Mammary epithelial cell (primary cell): ENCODE results near the gene OR5J2.

Experiments used
- EZH2 ChIP-seq: IDR thresholded peaks from 2 replicates; pipeline ENCODE4 v1.6.1; 2012; ENCODE audit warnings: low read length, inconsistent platforms, borderline replicate concordance
- TF ChIP-seq, protein P1 (sequence below), 2 donors: IDR thresholded peaks in 1 of 2; conservative IDR thresholded peaks in 1 of 2; 2 replicates each; pipeline ENCODE4 v1.5.1; 2011 to 2012; ENCODE audit warnings: inconsistent platforms in 2 of 2, low read length in 2 of 2, mild to moderate bottlenecking in 2 of 2, control low read depth in 1 of 2, low read depth in 1 of 2; ENCODE audit not compliant: insufficient read depth in 1 of 2; ENCODE audit errors: extremely low read depth in 1 of 2

DNA sequence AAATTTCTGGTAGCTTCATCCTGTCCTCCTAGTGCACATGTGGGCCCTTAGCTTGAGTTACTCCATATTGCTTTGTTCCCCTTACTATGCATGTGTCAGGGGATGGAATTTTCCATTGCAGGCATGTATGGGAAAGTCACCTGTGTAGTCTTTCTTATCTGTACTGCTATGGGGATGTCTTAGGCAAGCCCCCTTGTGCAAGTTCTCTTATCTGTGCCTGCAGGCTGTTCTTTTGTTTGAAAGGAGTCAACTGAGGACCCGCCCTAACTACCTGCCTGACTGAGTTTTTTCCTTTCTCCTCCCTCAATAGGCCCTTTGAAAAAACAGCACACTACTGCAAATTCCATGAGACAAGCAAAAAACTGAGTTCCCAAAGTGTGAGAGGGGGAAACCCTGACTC lies 25.0 kb upstream of the OR5J2 start:
- TF ChIP-seq, protein P1, sequence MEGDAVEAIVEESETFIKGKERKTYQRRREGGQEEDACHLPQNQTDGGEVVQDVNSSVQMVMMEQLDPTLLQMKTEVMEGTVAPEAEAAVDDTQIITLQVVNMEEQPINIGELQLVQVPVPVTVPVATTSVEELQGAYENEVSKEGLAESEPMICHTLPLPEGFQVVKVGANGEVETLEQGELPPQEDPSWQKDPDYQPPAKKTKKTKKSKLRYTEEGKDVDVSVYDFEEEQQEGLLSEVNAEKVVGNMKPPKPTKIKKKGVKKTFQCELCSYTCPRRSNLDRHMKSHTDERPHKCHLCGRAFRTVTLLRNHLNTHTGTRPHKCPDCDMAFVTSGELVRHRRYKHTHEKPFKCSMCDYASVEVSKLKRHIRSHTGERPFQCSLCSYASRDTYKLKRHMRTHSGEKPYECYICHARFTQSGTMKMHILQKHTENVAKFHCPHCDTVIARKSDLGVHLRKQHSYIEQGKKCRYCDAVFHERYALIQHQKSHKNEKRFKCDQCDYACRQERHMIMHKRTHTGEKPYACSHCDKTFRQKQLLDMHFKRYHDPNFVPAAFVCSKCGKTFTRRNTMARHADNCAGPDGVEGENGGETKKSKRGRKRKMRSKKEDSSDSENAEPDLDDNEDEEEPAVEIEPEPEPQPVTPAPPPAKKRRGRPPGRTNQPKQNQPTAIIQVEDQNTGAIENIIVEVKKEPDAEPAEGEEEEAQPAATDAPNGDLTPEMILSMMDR (conservative IDR thresholded peaks at IDR 0.05 in 1 of 2, IDR thresholded peaks at IDR 0.05 in 1 of 2; ENCODE audit: extremely low read depth in 1 of 2, insufficient read depth in 1 of 2, low read depth in 1 of 2, low read length in 2 of 2), result no peak
- TF ChIP-seq EZH2, result no peak
